HFF-Myc (cell line): ENCODE results near the gene KPNA1.

ENCODE experiments used
- DNase-seq: peaks from one replicate; pipeline ENCODE4 v3.0.0-alpha.2; 2011; ENCODE audit warnings: low read depth; ENCODE audit errors: extremely low read depth
- H3K4me3 ChIP-seq: replicated peaks from 2 replicates; pipeline ENCODE4 v1.5.1; 2011; ENCODE audit warnings: low read depth, mild to moderate bottlenecking, control low read depth, low read length
- TF ChIP-seq, protein P1 (sequence below): IDR thresholded peaks from 2 replicates; pipeline ENCODE4 v1.5.1; 2012; ENCODE audit warnings: mild to moderate bottlenecking, low read depth, low read length, control low read depth; ENCODE audit errors: missing control alignments

KPNA1 gene

DNA sequence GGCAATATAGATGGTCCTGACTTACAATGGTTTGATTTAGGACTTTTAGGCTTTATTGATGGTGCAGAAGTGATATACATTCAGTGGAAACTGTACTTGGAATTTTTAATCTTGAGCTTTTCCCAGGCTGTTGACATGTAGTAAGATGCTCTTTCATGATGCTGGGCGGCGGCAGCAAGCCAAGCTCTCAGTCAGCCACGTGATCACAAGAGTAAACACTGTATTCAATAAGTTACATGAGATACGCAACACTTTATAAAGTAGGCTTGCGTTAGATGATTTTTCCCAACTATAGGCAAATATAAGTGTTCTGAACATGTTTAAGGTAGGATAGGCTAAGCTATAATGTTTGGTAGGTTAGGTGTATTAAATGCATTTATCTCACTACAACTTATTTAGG, 31.4 kb upstream of the KPNA1 start:
- DNase-seq, result no peak
- TF ChIP-seq, protein P1, sequence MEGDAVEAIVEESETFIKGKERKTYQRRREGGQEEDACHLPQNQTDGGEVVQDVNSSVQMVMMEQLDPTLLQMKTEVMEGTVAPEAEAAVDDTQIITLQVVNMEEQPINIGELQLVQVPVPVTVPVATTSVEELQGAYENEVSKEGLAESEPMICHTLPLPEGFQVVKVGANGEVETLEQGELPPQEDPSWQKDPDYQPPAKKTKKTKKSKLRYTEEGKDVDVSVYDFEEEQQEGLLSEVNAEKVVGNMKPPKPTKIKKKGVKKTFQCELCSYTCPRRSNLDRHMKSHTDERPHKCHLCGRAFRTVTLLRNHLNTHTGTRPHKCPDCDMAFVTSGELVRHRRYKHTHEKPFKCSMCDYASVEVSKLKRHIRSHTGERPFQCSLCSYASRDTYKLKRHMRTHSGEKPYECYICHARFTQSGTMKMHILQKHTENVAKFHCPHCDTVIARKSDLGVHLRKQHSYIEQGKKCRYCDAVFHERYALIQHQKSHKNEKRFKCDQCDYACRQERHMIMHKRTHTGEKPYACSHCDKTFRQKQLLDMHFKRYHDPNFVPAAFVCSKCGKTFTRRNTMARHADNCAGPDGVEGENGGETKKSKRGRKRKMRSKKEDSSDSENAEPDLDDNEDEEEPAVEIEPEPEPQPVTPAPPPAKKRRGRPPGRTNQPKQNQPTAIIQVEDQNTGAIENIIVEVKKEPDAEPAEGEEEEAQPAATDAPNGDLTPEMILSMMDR, result no peak
- H3K4me3 ChIP-seq, result no peak overlapping the region

DNA sequence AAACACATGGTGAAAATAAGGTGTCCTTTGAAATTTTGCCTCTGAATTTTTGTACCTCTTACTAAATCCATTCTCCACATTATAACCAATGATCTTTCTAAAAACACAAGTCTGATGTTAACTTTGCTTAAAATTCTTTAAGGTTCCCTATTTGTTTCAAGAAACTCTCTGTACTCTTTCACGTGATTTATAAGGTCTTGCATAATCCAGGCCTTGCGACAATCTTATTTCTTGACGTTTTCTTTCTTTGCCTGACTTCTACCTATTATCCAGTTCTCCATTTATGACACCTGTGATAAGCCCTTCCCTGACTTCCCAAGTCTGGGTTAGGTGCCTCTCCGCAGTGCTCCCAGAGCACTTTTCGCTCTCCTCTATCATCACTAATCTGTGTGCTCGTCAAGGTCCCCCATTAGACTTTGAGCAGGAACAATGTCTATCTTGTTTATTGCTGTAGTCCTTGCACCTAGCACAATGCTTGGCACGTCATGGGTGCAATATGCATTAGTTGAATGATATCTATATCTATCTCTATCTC, 24.3 kb upstream of the KPNA1 start:
- TF ChIP-seq, protein P1, result no peak
- no peak for DNase-seq
- no peak overlapping the region for H3K4me3 ChIP-seq

DNA sequence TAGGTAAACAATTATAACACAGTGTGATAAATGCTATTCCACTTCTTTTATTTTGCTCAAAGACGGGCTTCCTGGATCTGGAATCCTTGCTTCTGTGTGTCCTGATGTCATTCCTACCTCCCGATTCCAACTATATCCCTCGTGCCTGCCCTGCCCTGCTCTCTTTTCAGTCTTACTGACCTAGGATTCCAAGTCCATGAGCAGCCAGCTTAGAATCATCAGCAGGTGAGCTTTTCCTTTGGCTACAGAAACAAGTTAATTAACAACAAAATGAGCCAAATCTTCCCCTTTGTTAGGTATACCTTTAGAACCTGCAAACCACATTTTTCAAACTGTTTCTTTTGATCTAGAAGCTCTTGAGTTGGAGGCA, 21.9 kb upstream of the KPNA1 start:
- DNase-seq, result no peak
- H3K4me3 ChIP-seq, result no peak overlapping the region
- TF ChIP-seq, protein P1, result no peak

DNA sequence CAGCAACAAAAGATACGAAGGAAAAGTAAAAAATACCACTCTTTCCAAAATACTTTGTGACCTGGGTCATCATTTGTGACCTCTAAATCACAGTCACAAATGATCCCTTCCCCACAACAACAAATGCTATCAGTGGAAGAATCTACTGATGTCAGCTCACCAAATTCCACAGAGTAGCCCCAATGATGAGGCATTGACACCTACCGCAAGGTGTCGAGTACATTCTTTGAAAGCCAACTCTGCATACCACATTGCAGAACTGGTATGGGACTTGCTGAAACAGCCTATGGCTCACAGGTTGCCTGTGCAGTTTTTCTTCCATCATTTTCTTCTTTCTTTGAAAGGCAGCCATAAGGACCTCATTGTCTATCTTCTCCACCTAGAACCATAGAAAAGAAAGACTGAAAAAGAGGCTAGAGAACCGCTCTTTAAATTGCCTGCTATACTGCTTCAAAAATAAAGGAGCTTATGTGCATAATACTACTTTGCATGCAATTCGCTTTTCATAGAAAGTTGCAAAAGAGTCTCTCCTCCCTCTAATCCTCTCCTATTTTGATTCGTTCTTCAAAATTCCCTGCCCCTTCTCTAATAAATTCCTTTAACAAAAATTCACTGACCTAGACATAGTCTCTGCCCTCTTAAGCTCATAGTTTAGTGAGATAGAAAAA, 21.4 kb upstream of the KPNA1 start:
- no peak overlapping the region for H3K4me3 ChIP-seq
- no peak for DNase-seq
- TF ChIP-seq, protein P1, result no peak

DNA sequence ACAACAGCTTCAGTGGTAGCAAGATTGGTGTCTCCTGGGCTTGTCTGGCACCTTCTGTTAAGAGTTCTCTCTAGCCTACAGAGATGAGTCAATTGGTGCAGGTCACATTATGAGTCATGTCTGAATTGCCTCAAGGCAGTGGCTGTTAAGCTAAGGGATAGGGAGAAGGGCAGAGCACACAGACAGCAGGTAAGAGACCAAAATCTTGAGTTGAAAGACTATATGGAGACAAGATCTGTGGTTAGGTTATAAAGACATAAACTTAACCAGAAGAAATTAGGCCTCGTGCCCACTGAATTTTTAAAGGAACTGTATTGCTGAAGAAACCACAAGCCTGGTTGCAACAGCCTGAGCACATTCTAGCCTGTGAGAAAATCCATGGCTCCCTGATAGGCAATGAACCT, 19.2 kb upstream of the KPNA1 start:
- TF ChIP-seq, protein P1, result no peak
- no peak overlapping the region for H3K4me3 ChIP-seq
- peak; percentile 62 for DNase-seq

DNA sequence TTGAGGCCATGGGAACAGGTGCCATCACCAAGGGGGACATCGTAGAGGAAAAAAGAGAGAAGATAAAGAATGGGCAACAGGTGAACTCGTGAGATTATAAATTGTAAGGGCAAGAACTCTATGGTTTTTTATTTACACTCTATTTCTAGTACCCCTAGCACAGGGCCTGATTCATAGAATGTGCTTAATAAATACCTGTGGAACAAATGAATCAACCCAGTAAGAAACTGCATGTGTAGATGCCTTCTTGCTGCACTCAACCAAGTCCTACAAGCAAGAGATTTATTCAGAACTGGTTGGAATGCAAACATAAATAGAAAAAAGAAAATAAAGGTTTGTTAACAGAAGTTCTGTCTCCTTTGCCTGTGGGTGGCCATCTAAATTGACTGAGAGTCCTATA, 18.7 kb upstream of the KPNA1 start:
- TF ChIP-seq, protein P1, result no peak
- no peak for DNase-seq
- no peak overlapping the region for H3K4me3 ChIP-seq

DNA sequence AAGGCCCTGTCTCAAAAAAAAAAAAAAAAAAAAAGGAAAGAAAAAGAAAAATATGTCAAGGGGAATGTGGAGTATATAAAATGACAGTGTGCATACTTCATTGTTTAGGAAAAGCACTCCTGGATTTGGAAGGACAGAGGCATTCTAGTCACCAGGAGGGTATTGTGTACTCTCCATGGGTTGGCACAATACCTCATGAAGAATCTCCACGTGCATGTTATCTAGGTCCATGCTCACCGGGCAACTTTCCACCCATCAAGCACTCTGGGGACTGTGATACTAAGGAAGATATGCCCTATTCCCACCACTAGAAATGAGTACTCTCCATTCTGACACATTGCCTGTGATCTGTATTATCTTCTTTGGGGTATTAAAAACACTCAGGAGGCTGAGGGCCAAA, 15.4 kb upstream of the KPNA1 start:
- no peak overlapping the region for H3K4me3 ChIP-seq
- DNase-seq, result no peak
- TF ChIP-seq, protein P1, result no peak
